NB4 (cell line): ENCODE results near the gene THSD7B.

Source experiments
- DNase-seq: peaks from one replicate; pipeline ENCODE4 v3.0.0; 2010; ENCODE audit warnings: low read depth
- H3K4me3 ChIP-seq: one replicate; pipeline ENCODE4 v1.5.1; 2011; ENCODE audit warnings: mild to moderate bottlenecking, low read depth, low read length, moderate library complexity
- CTCF ChIP-seq: IDR thresholded peaks from one replicate; pipeline ENCODE4 v1.5.1; 2012; ENCODE audit warnings: low read depth, low read length
- MYC ChIP-seq: IDR thresholded peaks from 2 replicates; pipeline ENCODE4 v1.6.1; 2011; ENCODE audit warnings: low read depth, low read length
- POLR2A ChIP-seq: IDR thresholded peaks from 2 replicates; pipeline ENCODE4 v1.6.1; 2011; ENCODE audit warnings: mild to moderate bottlenecking; ENCODE audit not compliant: insufficient read length; ENCODE audit errors: extremely low read depth
- TF ChIP-seq, protein P1 (sequence below): IDR thresholded peaks from 2 replicates; pipeline ENCODE4 v1.6.1; 2011; ENCODE audit warnings: low read depth, low read length

The THSD7B gene

GRCh38 chr2:137161250-137161649 lies 395.9 kb downstream of the THSD7B start:
- DNase-seq, result no peak
- no peak overlapping the region for H3K4me3 ChIP-seq
- TF ChIP-seq MYC, result no peak
- no peak for TF ChIP-seq POLR2A
- TF ChIP-seq, protein P1, sequence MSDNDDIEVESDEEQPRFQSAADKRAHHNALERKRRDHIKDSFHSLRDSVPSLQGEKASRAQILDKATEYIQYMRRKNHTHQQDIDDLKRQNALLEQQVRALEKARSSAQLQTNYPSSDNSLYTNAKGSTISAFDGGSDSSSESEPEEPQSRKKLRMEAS, result no peak
- no peak for TF ChIP-seq CTCF

DNA sequence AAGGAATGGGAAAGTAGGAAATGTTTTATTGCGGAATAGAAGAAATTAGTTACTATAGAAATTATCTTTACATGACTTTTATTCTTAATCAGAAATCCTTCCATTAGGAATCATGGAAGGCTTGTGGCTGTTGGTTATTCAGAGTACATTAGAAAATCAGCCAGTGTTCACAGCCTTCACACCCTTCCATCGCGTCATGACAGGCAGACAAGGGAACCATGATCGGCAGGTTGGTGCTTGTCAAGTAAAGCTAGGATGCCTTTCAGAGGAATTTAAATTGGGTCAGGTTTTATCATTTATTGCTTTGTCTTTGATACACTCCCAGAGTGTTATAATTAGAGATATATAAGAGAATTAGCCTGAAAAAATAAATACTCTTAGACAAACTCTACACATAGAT lies 400.6 kb downstream of the THSD7B start:
- no peak for DNase-seq
- H3K4me3 ChIP-seq, result no peak overlapping the region
- no peak for TF ChIP-seq MYC
- TF ChIP-seq, protein P1, result no peak
- no peak for TF ChIP-seq CTCF
- no peak for TF ChIP-seq POLR2A

DNA sequence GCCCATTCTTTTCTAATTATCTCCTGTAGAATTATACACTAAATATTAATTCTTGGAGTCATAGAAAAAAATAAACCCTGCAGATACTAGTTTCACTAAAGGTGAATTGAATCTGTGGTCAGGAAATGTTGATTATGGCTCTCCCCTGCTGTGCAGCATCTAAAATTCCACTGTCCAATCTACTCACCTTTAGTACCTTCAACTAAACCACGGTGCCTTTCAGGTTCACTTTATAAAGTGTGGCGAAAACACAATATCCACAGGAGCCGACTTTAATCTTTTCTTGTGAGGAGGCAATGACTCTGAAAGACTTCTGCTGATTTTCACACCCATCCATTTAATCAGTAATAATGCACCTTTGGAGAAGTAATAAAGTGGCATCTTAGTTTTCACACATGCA lies 402.3 kb downstream of the THSD7B start:
- H3K4me3 ChIP-seq, result no peak overlapping the region
- DNase-seq, result no peak
- TF ChIP-seq MYC (no peak), CTCF (no peak), POLR2A (no peak)
- TF ChIP-seq, protein P1, result no peak

DNA sequence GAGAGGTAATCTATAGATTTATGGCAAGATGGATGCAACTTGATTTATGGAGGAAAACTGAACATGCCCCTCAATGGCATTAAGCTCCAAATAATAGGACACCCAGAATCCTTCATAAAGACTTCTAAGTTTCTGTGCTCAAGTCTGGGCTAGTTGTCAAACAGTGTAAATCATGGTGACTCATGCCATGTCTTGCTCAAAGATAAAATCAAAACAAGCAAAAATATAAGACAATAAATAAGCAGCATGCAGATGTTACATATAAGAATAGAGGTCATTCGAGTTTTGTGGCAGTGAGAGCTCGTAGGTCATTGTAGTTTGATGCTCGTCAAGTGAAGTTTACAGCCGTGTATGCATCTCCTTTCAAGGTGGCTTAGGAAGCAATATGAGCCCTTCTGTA lies 403.2 kb downstream of the THSD7B start:
- TF ChIP-seq MYC (no peak), CTCF (no peak), POLR2A (no peak)
- TF ChIP-seq, protein P1, result no peak
- no peak overlapping the region for H3K4me3 ChIP-seq
- no peak for DNase-seq

DNA sequence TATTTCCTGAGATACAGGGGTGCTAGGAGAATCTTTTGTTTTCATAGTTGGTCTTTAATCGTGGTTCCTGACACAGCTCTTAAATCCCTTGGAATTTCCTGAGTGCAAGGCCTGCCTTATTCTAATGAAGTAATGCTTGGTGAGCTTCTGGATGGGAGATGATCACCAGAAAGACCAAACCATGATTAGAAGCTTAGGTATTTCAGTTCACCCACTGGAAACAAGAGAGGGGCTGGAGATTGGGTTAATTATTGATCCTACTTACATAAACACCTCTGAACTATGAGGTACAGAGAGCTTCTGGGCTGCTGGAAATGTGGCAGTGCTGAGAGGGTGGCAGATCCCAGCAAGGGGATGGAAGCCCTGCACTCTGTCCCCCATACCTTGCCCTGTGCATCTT lies 406.8 kb downstream of the THSD7B start:
- no peak for DNase-seq
- TF ChIP-seq, protein P1, result no peak
- TF ChIP-seq CTCF (no peak), POLR2A (no peak), MYC (no peak)
- H3K4me3 ChIP-seq, result no peak overlapping the region

DNA sequence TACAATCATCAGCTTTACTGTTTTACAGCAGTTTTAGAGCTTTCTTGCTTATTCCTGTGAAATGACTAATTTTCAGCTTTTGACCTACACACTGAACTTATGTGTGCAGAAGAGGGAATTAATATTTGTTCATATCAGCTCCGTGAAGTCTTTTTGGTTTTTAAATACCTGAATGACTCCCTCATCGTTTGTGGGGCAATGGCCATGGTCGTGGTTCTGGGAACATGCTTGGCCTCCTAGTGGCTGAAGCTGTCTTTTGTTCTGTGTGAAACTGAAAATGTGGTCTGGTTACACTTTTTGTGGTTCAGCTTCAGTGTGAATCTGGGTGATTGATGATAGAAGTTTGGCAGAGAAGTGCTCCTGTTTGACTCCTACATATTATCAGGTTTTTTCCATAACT lies 408.1 kb downstream of the THSD7B start:
- no peak overlapping the region for H3K4me3 ChIP-seq
- TF ChIP-seq MYC (no peak), CTCF (peak; percentile 32), POLR2A (no peak)
- DNase-seq, result peak; percentile 10
